ENCODE data around the gene KPNB1.

DNA sequence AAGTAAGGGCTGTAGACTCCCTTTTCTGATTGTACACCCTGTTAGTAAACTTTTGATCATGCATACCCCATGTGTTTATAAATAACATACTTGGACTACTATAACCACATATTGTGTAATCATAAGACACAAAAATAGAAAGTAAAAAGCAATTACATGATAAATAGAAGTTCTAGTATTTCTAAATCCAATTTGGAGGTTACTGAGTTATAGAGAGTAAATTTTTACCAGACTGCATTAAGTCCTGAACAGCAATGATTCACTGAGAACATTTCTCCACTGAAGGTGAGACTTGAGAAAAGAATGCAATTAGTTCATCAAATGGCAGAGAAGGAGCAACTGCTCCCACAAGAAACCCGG is 36.5 kb downstream of the KPNB1 start:
- TF ChIP-seq EZH2 (IDR thresholded peaks at IDR 0.05; ENCODE audit: borderline replicate concordance, low read depth, low read length, severe bottlenecking) (no peak), CTCF (IDR thresholded peaks at IDR 0.05; ENCODE audit: borderline replicate concordance, extremely low read depth, low read length, poor library complexity, severe bottlenecking) (no peak)
